CD4-positive, alpha-beta T cell treated with Interleukin-1 beta for 1 hour (primary cell): ENCODE data around the gene KIF4B.
"Not testable (repeated sequence)": the region's sequence is repeated elsewhere in the genome, so short reads cannot be mapped to it uniquely, and the experiment has no call there.

Experiments used
- DNase-seq, 2 donors: peaks; one replicate each; pipeline ENCODE4 v3.0.0-alpha.2; 2020 to 2022

The KIF4B gene

GRCh38 chr5:155015239-155015638 lies 1.7 kb downstream of the KIF4B start:
- no peak for DNase-seq

GRCh38 chr5:155017610-155018009 lies 4.1 kb downstream of the KIF4B start:
- no peak for DNase-seq

GRCh38 chr5:155019601-155020226 lies 6.2 kb downstream of the KIF4B start:
- no peak for DNase-seq

GRCh38 chr5:155021842-155022241 lies 8.3 kb downstream of the KIF4B start:
- no peak for DNase-seq

- no peak for DNase-seq
Observed at GRCh38 chr5:155023320-155023719, 9.8 kb downstream of the KIF4B start.

GRCh38 chr5:155024015-155024414 lies 10.5 kb downstream of the KIF4B start:
- DNase-seq, result no peak

GRCh38 chr5:155025895-155026294 lies 12.3 kb downstream of the KIF4B start:
- no peak for DNase-seq

- no peak for DNase-seq
Observed at GRCh38 chr5:155027993-155028629, 14.6 kb downstream of the KIF4B start.

GRCh38 chr5:155029240-155029639 lies 15.7 kb downstream of the KIF4B start:
- no peak for DNase-seq

- DNase-seq, result not testable (repeated sequence)
Observed at GRCh38 chr5:155034145-155034744, 20.7 kb downstream of the KIF4B start.

- not testable (repeated sequence) for DNase-seq
Observed at GRCh38 chr5:155035087-155035486, 21.5 kb downstream of the KIF4B start.

GRCh38 chr5:155040984-155041653 lies 27.6 kb downstream of the KIF4B start:
- DNase-seq, result no peak

- no peak for DNase-seq
Observed at GRCh38 chr5:155044591-155044990, 31.0 kb downstream of the KIF4B start.

- no peak for DNase-seq
Observed at GRCh38 chr5:155046591-155046990, 33.0 kb downstream of the KIF4B start.

- no peak for DNase-seq
Observed at GRCh38 chr5:155047818-155048217, 34.3 kb downstream of the KIF4B start.

GRCh38 chr5:155049569-155050383 lies 36.2 kb downstream of the KIF4B start:
- no peak for DNase-seq

- no peak for DNase-seq
Observed at GRCh38 chr5:155050384-155051019, 36.9 kb downstream of the KIF4B start.

GRCh38 chr5:155052532-155052931 lies 39.0 kb downstream of the KIF4B start:
- DNase-seq, result no peak

- no peak for DNase-seq
Observed at GRCh38 chr5:155053501-155053900, 39.9 kb downstream of the KIF4B start.

GRCh38 chr5:155056644-155057269 lies 43.2 kb downstream of the KIF4B start:
- no peak for DNase-seq

- no peak for DNase-seq
Observed at GRCh38 chr5:155057626-155058025, 44.1 kb downstream of the KIF4B start.

GRCh38 chr5:155064580-155064979 lies 51.0 kb downstream of the KIF4B start:
- no peak for DNase-seq
